ENCODE results near the gene EHMT2. TPM values are rescaled to one million over a fixed set of nuclear protein-coding genes. Genes with fewer than 3 reads are reported as not detected.
"Not testable (repeated sequence)": the region's sequence is repeated elsewhere in the genome, so short reads cannot be mapped to it uniquely, and the experiment has no call there.

The EHMT2 gene
- total RNA-seq, 1 donor from 2014 or later, result 202 TPM

GRCh38 chr6:31943742-31944141, 46.2 kb upstream of the EHMT2 start:
- peaks cover 60% of the 10 kb centered on the region for H3K27me3 Mint-ChIP-seq (ENCODE audit: low read depth)
- H3K27ac Mint-ChIP-seq (ENCODE audit: unreplicated experiment), result no peak overlapping the region
- H3K36me3 Mint-ChIP-seq (ENCODE audit: low read depth), result no peaks in the 10 kb centered on the region
- H3K9me3 Mint-ChIP-seq, result peaks cover 3% of the 10 kb centered on the region
- no peak overlapping the region for H3K4me3 Mint-ChIP-seq
- no peaks in the 10 kb centered on the region for H3K4me1 Mint-ChIP-seq
- no peak for DNase-seq (ENCODE audit: low read depth, low spot score)
- TF ChIP-seq, protein P1, sequence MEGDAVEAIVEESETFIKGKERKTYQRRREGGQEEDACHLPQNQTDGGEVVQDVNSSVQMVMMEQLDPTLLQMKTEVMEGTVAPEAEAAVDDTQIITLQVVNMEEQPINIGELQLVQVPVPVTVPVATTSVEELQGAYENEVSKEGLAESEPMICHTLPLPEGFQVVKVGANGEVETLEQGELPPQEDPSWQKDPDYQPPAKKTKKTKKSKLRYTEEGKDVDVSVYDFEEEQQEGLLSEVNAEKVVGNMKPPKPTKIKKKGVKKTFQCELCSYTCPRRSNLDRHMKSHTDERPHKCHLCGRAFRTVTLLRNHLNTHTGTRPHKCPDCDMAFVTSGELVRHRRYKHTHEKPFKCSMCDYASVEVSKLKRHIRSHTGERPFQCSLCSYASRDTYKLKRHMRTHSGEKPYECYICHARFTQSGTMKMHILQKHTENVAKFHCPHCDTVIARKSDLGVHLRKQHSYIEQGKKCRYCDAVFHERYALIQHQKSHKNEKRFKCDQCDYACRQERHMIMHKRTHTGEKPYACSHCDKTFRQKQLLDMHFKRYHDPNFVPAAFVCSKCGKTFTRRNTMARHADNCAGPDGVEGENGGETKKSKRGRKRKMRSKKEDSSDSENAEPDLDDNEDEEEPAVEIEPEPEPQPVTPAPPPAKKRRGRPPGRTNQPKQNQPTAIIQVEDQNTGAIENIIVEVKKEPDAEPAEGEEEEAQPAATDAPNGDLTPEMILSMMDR (conservative IDR thresholded peaks at IDR 0.05), result no peak

DNA sequence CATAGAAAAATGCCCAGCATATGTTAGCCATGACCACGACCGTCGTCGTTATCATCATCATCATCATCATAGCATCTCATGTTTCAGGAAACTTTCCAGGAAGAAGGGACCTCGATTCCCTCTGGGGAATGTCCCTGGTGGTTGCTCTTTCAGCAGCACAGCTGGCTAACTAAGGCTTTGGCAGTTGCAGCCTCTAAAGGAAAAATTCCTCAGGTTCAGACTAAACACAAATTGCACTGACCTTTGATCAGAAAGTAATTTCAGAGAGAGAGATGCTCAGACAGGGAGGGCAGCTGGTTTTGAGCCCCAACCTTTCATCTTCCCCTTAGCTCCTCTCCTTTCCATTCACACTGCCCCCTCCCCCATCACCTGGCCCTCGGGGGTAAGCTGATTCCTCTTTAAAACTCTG, 42.8 kb upstream of the EHMT2 start:
- H3K27me3 Mint-ChIP-seq (ENCODE audit: low read depth), result peaks cover 28% of the 10 kb centered on the region
- H3K4me3 Mint-ChIP-seq, result no peak overlapping the region
- no peaks in the 10 kb centered on the region for H3K9me3 Mint-ChIP-seq
- H3K27ac Mint-ChIP-seq (ENCODE audit: unreplicated experiment), result no peak overlapping the region
- H3K36me3 Mint-ChIP-seq (ENCODE audit: low read depth), result no peaks in the 10 kb centered on the region
- TF ChIP-seq, protein P1 (conservative IDR thresholded peaks at IDR 0.05), result no peak
- DNase-seq (ENCODE audit: low read depth, low spot score), result no peak
- H3K4me1 Mint-ChIP-seq, result no peaks in the 10 kb centered on the region

GRCh38 chr6:31935823-31936222, 38.3 kb upstream of the EHMT2 start:
- H3K4me1 Mint-ChIP-seq, result no peaks in the 10 kb centered on the region
- TF ChIP-seq, protein P1 (conservative IDR thresholded peaks at IDR 0.05), result no peak

DNA sequence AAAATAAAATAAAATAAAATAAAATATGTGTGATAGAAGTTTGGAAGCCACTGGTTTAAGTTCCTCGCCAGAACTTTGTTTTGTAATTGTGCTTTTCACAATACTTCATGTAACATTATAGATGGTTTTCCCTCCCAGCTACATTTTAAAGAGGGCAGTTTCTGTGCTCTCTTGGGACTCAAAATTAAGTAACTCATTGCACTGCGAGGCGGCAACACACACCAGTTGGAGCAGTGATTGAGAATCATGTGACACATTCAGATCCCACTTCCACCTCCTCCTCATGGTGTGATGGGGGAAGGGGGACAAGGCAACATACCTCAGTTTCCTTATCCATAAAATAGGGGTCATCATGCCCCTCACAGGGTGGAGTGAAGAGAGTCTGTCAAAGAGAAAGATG, 37.5 kb upstream of the EHMT2 start:
- Mint-ChIP-seq H3K27me3 (ENCODE audit: low read depth) (no peaks in the 10 kb centered on the region), H3K4me1 (no peaks in the 10 kb centered on the region), H3K9me3 (no peaks in the 10 kb centered on the region), H3K4me3 (no peak overlapping the region), H3K36me3 (ENCODE audit: low read depth) (no peaks in the 10 kb centered on the region), H3K27ac (ENCODE audit: unreplicated experiment) (no peak overlapping the region)
- TF ChIP-seq, protein P1 (conservative IDR thresholded peaks at IDR 0.05), result no peak
- no peak for DNase-seq (ENCODE audit: low read depth, low spot score)

More at GRCh38 chr6:31935823-31936222, 38.3 kb upstream of the EHMT2 start:
- no peak for DNase-seq (ENCODE audit: low read depth, low spot score)
- Mint-ChIP-seq H3K4me3 (no peak overlapping the region), H3K9me3 (no peaks in the 10 kb centered on the region), H3K27me3 (ENCODE audit: low read depth) (peaks cover 5% of the 10 kb centered on the region), H3K36me3 (ENCODE audit: low read depth) (no peaks in the 10 kb centered on the region), H3K27ac (ENCODE audit: unreplicated experiment) (no peak overlapping the region)

DNA sequence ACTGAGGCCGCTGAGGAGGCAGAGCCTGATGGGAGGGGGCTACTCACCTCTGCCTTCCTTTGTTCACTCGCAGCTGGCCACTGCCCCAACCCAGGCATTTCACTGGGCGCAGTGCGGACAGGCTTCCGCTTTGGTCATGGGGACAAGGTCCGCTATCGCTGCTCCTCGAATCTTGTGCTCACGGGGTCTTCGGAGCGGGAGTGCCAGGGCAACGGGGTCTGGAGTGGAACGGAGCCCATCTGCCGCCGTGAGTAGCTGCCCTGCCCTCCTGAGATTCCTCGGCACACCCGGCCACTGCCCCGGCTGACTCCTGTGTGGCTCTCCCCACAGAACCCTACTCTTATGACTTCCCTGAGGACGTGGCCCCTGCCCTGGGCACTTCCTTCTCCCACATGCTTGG, 36.0 kb upstream of the EHMT2 start:
- no peaks in the 10 kb centered on the region for H3K36me3 Mint-ChIP-seq (ENCODE audit: low read depth)
- no peak overlapping the region for H3K4me3 Mint-ChIP-seq
- TF ChIP-seq, protein P1 (conservative IDR thresholded peaks at IDR 0.05), result no peak
- no peaks in the 10 kb centered on the region for H3K4me1 Mint-ChIP-seq
- H3K9me3 Mint-ChIP-seq, result no peaks in the 10 kb centered on the region
- H3K27ac Mint-ChIP-seq (ENCODE audit: unreplicated experiment), result no peak overlapping the region
- DNase-seq (ENCODE audit: low read depth, low spot score), result no peak
- no peaks in the 10 kb centered on the region for H3K27me3 Mint-ChIP-seq (ENCODE audit: low read depth)

DNA sequence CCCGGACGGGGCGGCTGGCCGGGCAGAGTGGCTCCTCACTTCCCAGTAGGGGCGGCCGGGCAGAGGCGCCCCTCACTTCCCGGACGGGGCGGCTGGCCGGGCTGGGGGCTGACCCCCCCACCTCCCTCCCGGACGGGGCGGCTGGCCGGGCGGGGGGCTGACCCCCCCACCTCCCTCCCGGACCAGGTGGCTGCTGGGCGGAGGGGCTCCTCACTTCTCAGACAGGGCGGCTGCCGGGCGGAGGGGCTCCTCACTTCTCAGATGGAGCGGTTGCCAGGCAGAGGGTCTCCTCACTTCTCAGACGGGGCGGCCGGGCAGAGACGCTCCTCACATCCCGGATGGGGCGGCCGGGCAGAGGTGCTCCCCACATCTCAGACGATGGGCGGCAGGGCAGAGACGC, 34.6 kb upstream of the EHMT2 start:
- not testable (repeated sequence) for H3K4me1 Mint-ChIP-seq; H3K27ac Mint-ChIP-seq (ENCODE audit: unreplicated experiment); H3K36me3 Mint-ChIP-seq (ENCODE audit: low read depth); H3K9me3 Mint-ChIP-seq; DNase-seq (ENCODE audit: low read depth, low spot score); H3K27me3 Mint-ChIP-seq (ENCODE audit: low read depth); H3K4me3 Mint-ChIP-seq

Data from neural crest cell (in vitro differentiated cells).